Embryonic facial prominence (tissue), 1 donor: ENCODE data around the gene GRIN2A.
A peak's percentile ranks its signal among the peaks of the same experiment; 100 is the strongest.

Experiments
- DNase-seq: peaks from one replicate; pipeline ENCODE4 v3.0.0-alpha.2; 2016; ENCODE audit errors: extremely low spot score

The GRIN2A gene

GRCh38 chr16:10181196-10182162 is 749 bp downstream of the GRIN2A start:
- DNase-seq, result peak; percentile 49

GRCh38 chr16:10180771-10181163 is 1.5 kb downstream of the GRIN2A start:
- DNase-seq, result no peak

GRCh38 chr16:10180042-10180770 is 2.0 kb downstream of the GRIN2A start:
- DNase-seq, result no peak

- DNase-seq, result no peak
Measured at GRCh38 chr16:10178526-10178925, 3.7 kb downstream of the GRIN2A start.

- no peak for DNase-seq
Measured at GRCh38 chr16:10178080-10178479, 4.1 kb downstream of the GRIN2A start.

- DNase-seq, result no peak
Measured at GRCh38 chr16:10172848-10173655, 9.2 kb downstream of the GRIN2A start.

- DNase-seq, result no peak
Measured at GRCh38 chr16:10171221-10171620, 11.0 kb downstream of the GRIN2A start.

GRCh38 chr16:10169904-10170410 is 12.3 kb downstream of the GRIN2A start:
- no peak for DNase-seq

GRCh38 chr16:10169031-10169430 is 13.2 kb downstream of the GRIN2A start:
- DNase-seq, result no peak

- DNase-seq, result no peak
Measured at GRCh38 chr16:10168258-10168657, 14.0 kb downstream of the GRIN2A start.

GRCh38 chr16:10165643-10166042 is 16.6 kb downstream of the GRIN2A start:
- no peak for DNase-seq

GRCh38 chr16:10162981-10163380 is 19.2 kb downstream of the GRIN2A start:
- DNase-seq, result no peak

GRCh38 chr16:10156099-10156498 is 26.1 kb downstream of the GRIN2A start:
- no peak for DNase-seq

- DNase-seq, result no peak
Measured at GRCh38 chr16:10154389-10154788, 27.8 kb downstream of the GRIN2A start.

- no peak for DNase-seq
Measured at GRCh38 chr16:10153985-10154384, 28.2 kb downstream of the GRIN2A start.

- DNase-seq, result no peak
Measured at GRCh38 chr16:10151718-10152117, 30.5 kb downstream of the GRIN2A start.

GRCh38 chr16:10150906-10151305 is 31.3 kb downstream of the GRIN2A start:
- no peak for DNase-seq

GRCh38 chr16:10145542-10146035 is 36.6 kb downstream of the GRIN2A start:
- DNase-seq, result no peak

- no peak for DNase-seq
Measured at GRCh38 chr16:10141671-10142070, 40.6 kb downstream of the GRIN2A start.

- DNase-seq, result no peak
Measured at GRCh38 chr16:10138881-10139280, 43.3 kb downstream of the GRIN2A start.

GRCh38 chr16:10137341-10137740 is 44.9 kb downstream of the GRIN2A start:
- DNase-seq, result no peak

GRCh38 chr16:10136916-10137315 is 45.3 kb downstream of the GRIN2A start:
- DNase-seq, result no peak
